GM21529 (cell line): Measurements from ENCODE around the gene NFASC.

ENCODE experiments used
- ATAC-seq: cut with Tn5 transposase; IDR thresholded peaks from one replicate; pipeline ENCODE4 v1.9.1; 2021; ENCODE audit not compliant: unreplicated experiment

The NFASC gene

DNA sequence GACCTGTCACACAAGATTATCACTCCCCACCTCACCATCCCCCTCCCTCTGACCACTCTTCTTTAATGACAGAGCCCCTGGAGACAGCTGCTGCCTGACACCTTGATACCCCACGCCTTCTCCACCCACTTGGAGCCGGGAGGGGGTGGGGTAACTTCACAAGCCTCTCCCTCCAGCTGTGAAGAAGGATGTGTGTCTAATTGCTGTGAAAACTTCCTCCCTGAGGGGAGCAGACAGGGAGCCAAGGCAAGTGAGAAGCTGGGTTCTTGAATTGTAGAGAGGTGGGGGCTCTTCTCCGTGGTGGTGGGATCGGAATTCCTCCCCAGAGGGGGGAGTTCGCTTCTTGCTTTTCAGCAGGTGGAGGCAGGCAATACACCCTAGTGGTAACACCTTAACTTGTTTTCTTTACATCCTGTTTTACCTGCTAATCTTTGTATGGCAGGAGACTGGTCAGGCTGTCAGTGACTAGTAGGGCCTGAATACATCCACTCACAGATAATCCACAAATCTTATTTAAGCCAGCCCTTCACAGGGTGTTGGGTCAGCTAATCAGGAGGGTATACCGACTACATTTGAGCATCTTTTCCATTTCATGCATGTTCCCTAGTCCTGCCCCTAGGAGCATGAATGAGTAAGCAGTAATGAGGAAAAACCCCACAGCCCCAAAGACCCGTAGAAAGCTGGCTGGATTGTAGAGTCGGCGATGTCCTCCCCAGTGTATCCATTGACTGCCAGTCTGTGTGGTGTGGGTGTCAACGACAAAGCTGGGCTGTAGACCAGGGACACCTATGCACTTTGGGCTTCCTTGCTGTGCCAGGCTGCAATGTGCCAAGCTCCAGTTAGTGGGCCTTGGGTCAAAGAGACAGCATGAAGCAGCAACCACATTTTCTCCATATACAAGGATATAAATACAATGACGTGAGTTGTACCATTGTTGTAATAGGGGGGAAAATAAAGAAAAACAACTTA is 57.3 kb downstream of the NFASC start:
- ATAC-seq, result no peak

DNA sequence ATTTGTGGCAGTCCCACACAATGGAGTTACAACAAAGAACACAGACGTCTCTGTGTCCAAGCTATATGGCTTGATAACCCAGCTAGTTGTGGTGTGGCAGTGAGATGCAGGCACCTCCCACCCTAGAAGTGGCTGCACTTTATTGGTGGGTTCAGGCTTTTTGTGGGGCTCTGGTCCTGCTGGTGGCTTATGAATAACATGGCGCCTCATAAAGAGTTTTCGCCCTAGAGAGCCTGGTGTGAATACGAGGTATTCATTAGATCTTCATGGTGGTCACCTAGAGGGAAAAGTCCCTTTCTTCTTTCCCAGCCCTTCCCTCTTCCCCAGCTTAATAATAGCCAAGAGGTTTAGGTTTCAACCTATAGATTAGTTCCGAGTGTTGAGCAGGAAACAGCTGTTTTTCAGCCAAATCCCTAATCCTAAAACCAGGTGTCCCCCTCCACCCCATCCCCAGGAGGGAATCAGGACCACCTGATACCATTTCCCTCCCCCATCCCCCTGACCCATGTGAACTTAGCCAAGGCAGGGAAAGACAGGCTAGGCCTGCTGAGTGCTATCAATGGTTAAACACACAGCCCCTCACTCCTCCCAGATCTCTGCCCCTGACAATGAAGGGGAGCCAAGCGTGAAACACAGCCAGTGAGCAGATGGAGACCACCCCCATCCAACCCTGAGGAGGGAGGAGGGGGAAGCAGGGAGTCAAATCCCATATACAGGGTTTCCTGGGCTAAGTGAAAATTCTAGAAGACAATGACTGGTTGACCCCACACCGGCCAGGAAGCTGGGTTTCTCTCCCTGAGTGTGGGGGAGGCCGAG is 58.2 kb downstream of the NFASC start:
- ATAC-seq, result no peak

- ATAC-seq, result no peak
Measured at GRCh38 chr1:204929487-204930154, 59.0 kb downstream of the NFASC start.

DNA sequence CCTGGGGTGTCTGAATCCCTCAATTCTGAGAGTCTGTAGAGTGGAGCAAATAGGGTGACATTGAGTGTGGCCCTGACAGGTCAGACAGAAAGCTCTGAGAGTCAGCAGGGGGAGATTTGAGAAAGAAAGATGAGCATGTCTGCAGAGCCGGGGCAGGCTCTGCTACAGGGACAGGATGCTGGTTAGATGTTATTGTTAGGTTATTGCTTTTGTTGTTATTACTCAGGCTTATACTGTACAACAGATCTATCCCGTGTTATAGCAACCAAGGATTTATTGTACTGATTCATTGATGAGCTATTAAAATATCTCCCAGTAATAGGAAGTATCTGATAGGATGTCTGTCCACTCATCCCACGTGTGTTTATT is 59.5 kb downstream of the NFASC start:
- ATAC-seq, result no peak

GRCh38 chr1:204931313-204931712 is 60.7 kb downstream of the NFASC start:
- ATAC-seq, result no peak

DNA sequence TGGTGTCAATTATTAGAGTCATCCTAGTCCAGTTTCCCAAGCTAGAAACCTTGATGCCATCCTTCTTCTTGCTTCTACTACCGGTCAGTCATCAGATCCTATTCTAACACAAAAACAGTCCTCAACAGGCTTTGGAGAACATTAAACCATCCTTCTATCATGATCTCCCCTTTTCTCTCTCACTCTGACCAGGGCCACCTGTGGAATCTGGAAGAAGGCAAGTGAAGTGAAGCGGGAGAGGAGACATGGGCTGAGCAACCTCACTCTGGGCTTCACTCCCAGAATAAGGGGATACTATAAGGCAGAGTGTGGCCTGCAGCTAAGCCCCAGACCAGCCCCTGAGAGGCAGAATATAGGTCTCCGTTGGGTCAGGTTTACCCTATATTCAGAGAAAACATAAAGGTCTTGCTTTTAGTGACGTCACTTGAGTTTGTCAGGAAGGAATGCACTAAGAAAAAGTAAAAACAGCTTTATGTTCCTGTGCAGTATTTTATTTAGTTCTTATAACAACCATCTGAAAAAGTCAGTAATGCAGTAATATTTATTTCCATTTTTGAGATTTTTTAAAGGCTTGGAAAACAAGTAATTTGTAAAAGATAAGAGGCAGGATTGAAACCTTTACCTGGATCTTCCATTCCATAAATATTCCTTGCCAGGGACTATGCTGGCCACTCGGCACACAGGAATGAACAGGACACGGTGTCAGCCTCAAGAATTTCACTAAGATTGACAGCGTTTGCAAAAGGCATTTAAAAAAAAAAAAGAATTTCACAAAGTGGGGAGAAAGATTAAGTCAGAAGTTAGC is 61.3 kb downstream of the NFASC start:
- ATAC-seq, result no peak

DNA sequence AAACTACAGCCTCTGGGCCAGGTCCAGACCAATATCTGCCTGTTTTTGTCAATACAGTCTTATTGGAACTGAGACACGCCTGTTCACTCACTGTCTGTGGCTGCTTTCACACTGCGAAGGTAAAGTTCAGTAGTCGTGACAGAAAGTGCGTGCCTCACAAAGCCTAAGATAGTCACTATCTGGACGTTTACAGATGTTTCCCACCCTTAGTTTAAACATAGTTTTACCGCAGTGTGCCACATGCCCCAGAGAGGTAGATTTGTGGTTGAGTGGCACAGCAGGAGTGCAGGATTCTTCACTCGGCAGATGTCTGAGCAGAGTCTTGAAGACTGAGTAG is 61.9 kb downstream of the NFASC start:
- ATAC-seq, result no peak

DNA sequence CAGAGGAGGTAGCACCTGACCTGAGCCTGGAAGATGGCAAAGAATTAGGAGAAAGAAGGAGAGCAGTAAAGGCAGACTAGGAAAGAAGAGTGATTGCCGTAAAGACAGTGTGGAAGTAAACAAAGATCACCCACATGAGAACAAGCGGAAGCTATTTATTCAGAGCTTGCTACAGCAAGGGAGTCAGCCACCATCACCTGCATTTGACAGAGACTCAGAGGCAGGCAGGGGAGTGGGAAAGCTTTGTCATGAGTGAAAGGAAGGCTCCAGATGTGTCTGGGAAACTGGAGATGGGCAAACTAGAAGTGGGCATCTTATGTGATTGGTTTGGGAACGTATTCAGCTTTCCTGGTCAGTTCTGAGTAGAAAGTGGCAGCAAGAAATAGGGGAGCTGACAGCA is 64.5 kb downstream of the NFASC start:
- ATAC-seq, result no peak

DNA sequence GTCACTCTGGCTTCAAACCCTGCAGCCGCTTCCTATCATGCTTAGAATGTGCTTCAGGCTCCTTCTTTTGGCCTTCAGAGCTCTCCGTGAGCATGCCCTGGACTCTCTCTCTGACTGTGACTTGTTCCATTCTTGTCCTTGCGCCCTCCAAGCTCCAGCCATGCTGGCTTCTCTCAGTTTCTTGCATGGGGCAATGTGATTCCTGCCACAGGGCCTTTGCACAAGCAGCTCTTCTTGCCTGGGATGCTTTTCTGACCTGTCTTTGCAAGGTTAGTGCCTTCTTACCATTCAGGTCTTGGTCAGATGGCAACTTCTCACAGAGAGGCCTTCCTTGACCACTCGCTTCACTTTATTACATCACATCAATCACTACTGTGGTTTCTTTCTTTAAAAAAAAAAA is 66.1 kb downstream of the NFASC start:
- no peak for ATAC-seq

DNA sequence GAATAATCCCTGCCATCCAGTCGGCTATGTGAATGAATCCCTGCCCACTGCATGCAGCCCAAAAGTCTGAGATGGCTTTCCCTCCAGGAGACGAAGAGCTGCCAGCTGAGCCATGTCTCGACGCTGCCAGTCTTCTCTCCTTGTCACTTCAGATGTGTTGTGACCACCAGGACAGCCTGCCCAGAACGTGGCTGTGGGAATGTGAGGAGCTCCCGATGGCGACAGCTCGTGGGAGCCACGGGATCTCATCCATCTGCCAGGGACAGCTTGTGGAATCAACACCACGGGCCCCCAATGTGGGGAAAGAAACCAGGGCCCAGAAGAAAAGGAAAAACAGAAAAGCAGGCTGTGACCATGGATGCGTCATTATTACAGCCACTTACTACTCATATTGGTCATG is 67.2 kb downstream of the NFASC start:
- ATAC-seq, result no peak

DNA sequence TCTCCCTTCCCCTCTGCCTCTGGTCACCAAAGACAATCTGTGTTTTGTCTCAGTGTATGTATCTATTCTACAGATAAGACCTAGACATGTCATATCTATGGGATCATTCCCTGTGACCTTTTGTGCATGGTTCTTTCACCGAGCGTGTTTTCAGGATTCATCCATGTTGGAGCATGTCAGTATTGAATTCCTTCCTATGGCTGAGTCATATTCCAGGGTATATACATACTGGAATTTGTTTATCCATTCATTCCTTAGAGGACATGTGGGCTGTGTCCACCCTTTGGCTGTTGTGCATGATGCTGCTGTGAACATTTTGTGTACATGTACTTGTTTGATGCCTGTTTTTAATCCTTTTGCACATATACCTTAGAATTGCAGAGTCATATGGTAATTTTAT is 69.9 kb downstream of the NFASC start:
- ATAC-seq, result no peak

DNA sequence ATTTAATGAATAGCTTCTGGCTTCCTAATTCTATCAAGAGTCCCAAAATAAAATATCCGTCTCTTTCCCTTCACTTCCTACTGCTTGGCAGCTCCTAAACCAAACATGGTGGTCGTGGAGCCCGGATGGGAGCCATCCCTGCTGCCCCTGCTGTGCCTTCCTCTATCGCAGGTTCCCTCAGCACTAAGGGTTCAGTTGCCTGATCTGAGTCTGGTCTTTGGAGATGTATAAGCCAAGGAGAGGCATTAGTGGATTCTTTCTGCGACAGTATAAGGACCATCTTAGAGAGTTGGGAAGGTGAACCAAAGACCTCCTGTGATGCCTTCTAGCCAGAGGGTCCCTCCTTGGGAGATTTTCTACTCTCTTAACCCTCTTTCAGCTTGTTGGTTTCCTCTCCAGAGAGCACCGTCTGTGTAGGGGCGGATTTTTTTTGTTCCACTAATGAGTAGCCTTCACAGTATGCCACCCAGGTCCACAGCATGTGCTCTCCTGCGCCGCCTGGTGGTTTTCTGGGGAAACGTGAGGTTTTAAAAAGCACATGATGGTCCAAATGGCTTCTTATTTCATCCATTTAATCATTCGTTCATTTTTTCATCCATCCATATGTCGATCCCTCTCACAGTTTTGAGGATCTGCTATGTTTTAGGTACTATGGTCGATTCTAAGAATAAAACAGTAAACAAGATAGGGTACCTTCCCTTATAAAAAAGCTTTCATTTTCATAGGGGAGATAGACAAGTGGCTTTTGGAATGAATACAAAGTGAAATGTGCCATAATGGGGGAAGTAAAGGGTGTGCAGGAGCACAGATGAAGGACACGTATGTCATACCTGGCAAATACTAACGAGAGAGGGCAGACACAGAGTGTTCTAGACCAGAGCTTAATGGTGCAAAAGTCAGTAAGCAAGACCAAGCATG is 71.0 kb downstream of the NFASC start:
- ATAC-seq, result no peak

- ATAC-seq, result no peak
Measured at GRCh38 chr1:204943495-204943894, 72.8 kb downstream of the NFASC start.

DNA sequence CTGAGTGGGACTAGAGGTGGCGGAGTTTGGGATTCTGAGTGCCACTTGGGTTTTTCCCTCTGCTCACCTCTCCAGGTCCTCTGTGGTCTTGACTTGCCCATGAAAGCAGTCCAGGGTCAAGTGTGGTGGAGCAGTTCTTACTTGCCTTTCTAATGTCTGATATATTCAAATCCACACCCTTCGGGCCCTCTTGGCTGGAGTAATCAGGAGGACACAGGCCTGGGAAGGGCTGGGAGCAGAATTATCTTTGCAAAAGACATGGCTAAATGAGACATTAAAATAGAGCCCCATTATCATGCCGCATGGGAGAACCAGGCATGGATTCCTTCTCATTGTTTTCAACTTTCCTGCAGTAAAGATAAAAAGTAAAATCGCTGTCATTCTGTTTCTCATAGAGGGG is 74.0 kb downstream of the NFASC start:
- ATAC-seq, result no peak

DNA sequence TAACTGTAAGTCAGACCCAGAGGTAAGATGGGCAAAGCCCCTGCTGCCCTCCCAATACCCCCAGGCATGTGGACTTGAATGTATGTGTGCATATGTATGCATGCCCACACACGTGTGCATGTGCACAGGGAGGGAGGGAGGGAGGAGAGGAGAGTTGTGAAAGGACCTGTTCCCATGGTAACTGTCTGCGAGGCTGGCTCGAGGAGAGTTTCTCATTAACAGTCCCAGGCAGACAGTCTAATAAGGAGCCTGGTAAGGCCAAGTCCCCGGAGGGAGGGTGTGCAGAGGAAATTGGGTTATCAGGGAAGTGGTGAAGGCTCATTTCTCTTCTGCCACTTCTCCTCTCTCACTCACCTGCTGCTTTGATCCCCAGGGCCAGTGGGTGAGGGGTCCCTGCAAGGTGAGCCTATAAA is 74.9 kb downstream of the NFASC start:
- ATAC-seq, result no peak

GRCh38 chr1:204946640-204947039 is 76.0 kb downstream of the NFASC start:
- no peak for ATAC-seq

- no peak for ATAC-seq
Measured at GRCh38 chr1:204947338-204947737, 76.7 kb downstream of the NFASC start.

- ATAC-seq, result no peak
Measured at GRCh38 chr1:204947747-204948146, 77.1 kb downstream of the NFASC start.

DNA sequence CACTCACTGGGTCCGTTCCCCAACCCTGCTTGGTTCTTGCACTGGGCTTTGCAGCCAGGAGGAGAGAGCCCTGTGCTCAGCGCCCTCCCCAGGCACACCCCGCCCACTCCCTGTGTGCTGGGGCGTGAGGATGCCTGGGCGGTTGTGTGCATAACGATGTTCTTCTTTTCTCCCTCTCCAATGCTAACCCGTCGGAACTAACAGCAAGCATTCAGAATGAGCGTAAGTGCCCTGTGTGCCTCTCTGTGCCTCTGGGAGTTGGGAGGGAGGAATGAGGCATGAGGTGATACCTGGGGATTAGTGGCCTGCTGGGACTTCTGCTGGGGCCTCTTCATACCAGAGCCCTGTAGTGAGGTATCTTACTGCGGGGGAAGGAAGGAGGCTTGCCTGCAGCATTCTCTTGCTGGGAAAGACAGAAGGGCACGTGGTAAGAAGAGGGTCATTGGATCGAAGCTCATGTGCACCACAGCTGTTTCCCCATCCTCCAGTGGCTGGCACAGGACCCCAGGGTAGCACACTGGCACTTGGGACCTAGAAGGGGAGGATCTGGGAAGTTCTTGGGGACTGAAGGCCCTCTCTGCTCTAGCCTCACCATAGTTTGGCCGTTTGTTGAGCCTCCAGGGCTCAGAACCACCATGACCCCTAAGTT is 79.8 kb downstream of the NFASC start:
- no peak for ATAC-seq
